Gastrocnemius medialis (tissue), 4 donors: ENCODE measurements around the gene ZNF362.

Experiments used
- CTCF ChIP-seq, 5 experiments: fragments of 450-650 bp in 3 of 5; fragments of 200-600 bp in 2 of 5; sonication (generic) in 2 of 5; IDR thresholded peaks in 4 of 5; conservative IDR thresholded peaks in 1 of 5; 1 replicate in 4 of 5; 2 replicates in 1 of 5; pipeline ENCODE4 v1.5.1; 2016 to 2019; ENCODE audit warnings: antibody characterized with exemption in 5 of 5, mild to moderate bottlenecking in 3 of 5, moderate library complexity in 3 of 5
- POLR2A ChIP-seq, 2 donors: fragments of 450-650 bp; IDR thresholded peaks; one replicate each; pipeline ENCODE4 v1.6.1; 2017; ENCODE audit warnings: antibody characterized with exemption in 2 of 2, mild to moderate bottlenecking in 2 of 2, moderate library complexity in 2 of 2

- TF ChIP-seq POLR2A (IDR thresholded peaks at IDR 0.05) (no peak), CTCF (IDR thresholded peaks at IDR 0.05 in 4 of 5, conservative IDR thresholded peaks at IDR 0.05 in 1 of 5) (no peak)
Observed at GRCh38 chr1:33287317-33287716, 31.0 kb downstream of the ZNF362 start.
